ENCODE results near the gene UBE4A.

GRCh38 chr11:118312328-118312727 lies 47.1 kb upstream of the UBE4A start:
- TF ChIP-seq CTCF (IDR thresholded peaks at IDR 0.05) (no peak), POLR2AphosphoS5 (IDR thresholded peaks at IDR 0.05; ENCODE audit: low read depth, low read length) (no peak), SIN3A (IDR thresholded peaks at IDR 0.05; ENCODE audit: borderline replicate concordance, insufficient read depth, low read depth, low read length) (no peak), TCF7L2 (IDR thresholded peaks at IDR 0.05; ENCODE audit: low read depth, low read length) (no peak)

Data from Panc1 (cell line).